Panc1 (cell line): ENCODE measurements around the gene ANKRA2. TPM values are rescaled to one million over a fixed set of nuclear protein-coding genes. Genes with fewer than 3 reads are reported as not detected.

Source experiments
- ATAC-seq: fragments of 200-7000 bp; cut with Tn5 transposase; 2 replicates; pipeline ENCODE4 v1.9.1; 2020; ENCODE audit warnings: mild to moderate bottlenecking, moderate library complexity
- BruUV-seq: library from RNA; stranded (reverse); fragments of 400-500 nt; replicated peaks from 2 replicates; lab custom pipeline; 2021; lab: Mats Ljungman, UMichigan
- CTCF ChIA-PET: fragments of 300-600 bp; sonication (Branson Sonifier 250); formaldehyde crosslinking; loops from one replicate; lab custom pipeline; 2022; ENCODE audit warnings: antibody characterized with exemption; lab: Charles Lee
- POLR2A ChIA-PET: fragments of 300-600 bp; sonication (Branson Sonifier 250); formaldehyde crosslinking; loops from one replicate; lab custom pipeline; 2022; ENCODE audit warnings: antibody characterized with exemption; lab: Charles Lee
- DNase-seq: peaks from one replicate; pipeline ENCODE4 v3.0.0-alpha.2; 2010; ENCODE audit warnings: low read depth, low spot score
- H3K27ac ChIP-seq: 2 replicates; pipeline ENCODE4 v1.5.1; 2011; ENCODE audit warnings: mild to moderate bottlenecking, low read length, inconsistent platforms
- H3K27me3 ChIP-seq: fragments of 200-500 bp; sonication (Bioruptor generic); 2 replicates; pipeline ENCODE4 v1.6.0; 2014; ENCODE audit warnings: low read length, inconsistent platforms; ENCODE audit not compliant: control insufficient read depth, insufficient read depth
- H3K36me3 ChIP-seq: fragments of 200-500 bp; sonication (Bioruptor generic); 2 replicates; pipeline ENCODE4 v1.5.1; 2014; ENCODE audit warnings: inconsistent platforms, mild to moderate bottlenecking, low read length, moderate library complexity; ENCODE audit not compliant: control insufficient read depth, insufficient read depth
- H3K4me1 ChIP-seq: 2 replicates; pipeline ENCODE4 v1.5.1; 2011; ENCODE audit warnings: inconsistent platforms, mild to moderate bottlenecking, low read length, moderate library complexity; ENCODE audit not compliant: control insufficient read depth, insufficient read depth
- H3K4me3 ChIP-seq, 2 experiments: 2 replicates each; pipeline ENCODE4 v1.5.1; 2011 to 2012; ENCODE audit warnings: low read depth in 2 of 2, low read length in 2 of 2, mild to moderate bottlenecking in 2 of 2, inconsistent platforms in 1 of 2, moderate library complexity in 1 of 2
- H3K9me3 ChIP-seq: fragments of 200-500 bp; sonication (Bioruptor generic); 2 replicates; pipeline ENCODE4 v1.5.1; 2014; ENCODE audit warnings: low read depth, mild to moderate bottlenecking, inconsistent platforms, low read length, moderate library complexity; ENCODE audit not compliant: control insufficient read depth, insufficient read depth
- CTCF ChIP-seq: fragments of 450-650 bp; IDR thresholded peaks from 2 replicates; pipeline ENCODE4 v1.5.1; 2017; ENCODE audit warnings: mild to moderate bottlenecking
- POLR2AphosphoS5 ChIP-seq: IDR thresholded peaks from 2 replicates; pipeline ENCODE4 v1.6.1; 2012; ENCODE audit warnings: mild to moderate bottlenecking, low read depth, low read length, moderate library complexity
- REST ChIP-seq, 2 experiments: IDR thresholded peaks; 2 replicates each; pipeline ENCODE4 v1.6.1; 2011 to 2012; ENCODE audit warnings: low read depth in 2 of 2, control low read depth in 1 of 2, low read length in 1 of 2, mild to moderate bottlenecking in 1 of 2, moderate library complexity in 1 of 2; ENCODE audit not compliant: insufficient read depth in 1 of 2
- SIN3A ChIP-seq: IDR thresholded peaks from 2 replicates; pipeline ENCODE4 v1.6.1; 2012; ENCODE audit warnings: low read depth, mild to moderate bottlenecking, low read length, moderate library complexity, borderline replicate concordance; ENCODE audit not compliant: insufficient read depth
- TCF7L2 ChIP-seq: IDR thresholded peaks from 2 replicates; pipeline ENCODE4 v1.6.1; 2011; ENCODE audit warnings: mild to moderate bottlenecking, low read depth, low read length, inconsistent platforms
- in situ Hi-C: cut with HindIII; loops from 2 replicates; pipeline ENCODE4 v1.10.0; 2016; ENCODE audit warnings: low sequenced_read_pairs, low pct_unique_long_range_greater_than_20kb
- intact Hi-C: fragments of 100-400 bp; cut with micrococcal nuclease; formaldehyde crosslinking; loops from one replicate; pipeline ENCODE4 v1.10.0; 2022; ENCODE audit not compliant: unreplicated experiment
- total RNA-seq: library from RNA; stranded (reverse); gene quantifications from one replicate; pipeline ENCODE4 v1.2.1, GENCODE V29; 2021; ENCODE audit not compliant: unreplicated experiment

Gene ANKRA2
- total RNA-seq, 1 experiment from 2014 or later = 6.7 TPM

GRCh38 chr5:73545403-73545779 lies 20.0 kb downstream of the ANKRA2 start:
- CTCF ChIA-PET = no interaction called here
- ATAC-seq (no peak), DNase-seq (no peak)
- intact Hi-C loops (no loop called here), in situ Hi-C loops (no loop called here)
- H3K4me3 ChIP-seq = no peak overlapping the region
- POLR2A ChIA-PET = no interaction called here
- no peaks in the 10 kb centered on the region for H3K27me3 ChIP-seq
- no peak overlapping the region for H3K27ac ChIP-seq
- no peaks in the 10 kb centered on the region for H3K36me3 ChIP-seq
- H3K9me3 ChIP-seq = no peaks in the 10 kb centered on the region
- BruUV-seq = no TSS peak
- H3K4me1 ChIP-seq = peaks cover 10% of the 10 kb centered on the region
- no peak for TF ChIP-seq SIN3A
- no peak for TF ChIP-seq REST (IDR thresholded peaks at IDR 0.05; ENCODE audit: insufficient read depth in 1 of 2, low read depth in 2 of 2, low read length in 1 of 2)
- TF ChIP-seq POLR2AphosphoS5 = no peak
- no peak for TF ChIP-seq TCF7L2
- TF ChIP-seq CTCF = no peak

GRCh38 chr5:73544429-73545402 lies 20.7 kb downstream of the ANKRA2 start:
- DNase-seq (no peak), ATAC-seq (no peak)
- Histone ChIP-seq H3K27me3 (no peaks in the 10 kb centered on the region), H3K4me3 (no peak overlapping the region), H3K9me3 (no peaks in the 10 kb centered on the region), H3K27ac (no peak overlapping the region), H3K36me3 (no peaks in the 10 kb centered on the region), H3K4me1 (peaks cover 10% of the 10 kb centered on the region)
- TF ChIP-seq SIN3A (no peak), TCF7L2 (no peak), REST (IDR thresholded peaks at IDR 0.05; ENCODE audit: insufficient read depth in 1 of 2, low read depth in 2 of 2, low read length in 1 of 2) (no peak), POLR2AphosphoS5 (no peak), CTCF (no peak)
- intact Hi-C loops (no loop called here), in situ Hi-C loops (no loop called here)
- BruUV-seq = no TSS peak
- POLR2A ChIA-PET = no interaction called here
- CTCF ChIA-PET = no interaction called here
